Measurements from ENCODE around the gene MAB21L4.

MAB21L4 gene

GRCh38 chr2:240911641-240912265 is 15.8 kb upstream of the MAB21L4 start:
- no peak for DNase-seq

GRCh38 chr2:240909216-240909974 is 13.4 kb upstream of the MAB21L4 start:
- no peak for DNase-seq

- no peak for DNase-seq
These were observed 11.1 kb upstream of the MAB21L4 start for GRCh38 chr2:240906911-240907590.

GRCh38 chr2:240906141-240906910 is 10.4 kb upstream of the MAB21L4 start, which contains the start of gene CROCC2:
Gene CROCC2, plus strand, starts transcription at chr2:240906336. Its CDS starts 178 bp downstream, at chr2:240906514.
- DNase-seq: no peak

- DNase-seq: no peak
These were observed 9.3 kb upstream of the MAB21L4 start for GRCh38 chr2:240905176-240905781.

GRCh38 chr2:240904216-240905175 is 8.5 kb upstream of the MAB21L4 start:
- DNase-seq: no peak

GRCh38 chr2:240903191-240904060 is 7.5 kb upstream of the MAB21L4 start:
- no peak for DNase-seq

GRCh38 chr2:240902615-240903041 is 6.7 kb upstream of the MAB21L4 start:
- no peak for DNase-seq

GRCh38 chr2:240901986-240902614 is 6.1 kb upstream of the MAB21L4 start:
- DNase-seq: no peak

- no peak for DNase-seq
These were observed 4.3 kb upstream of the MAB21L4 start for GRCh38 chr2:240900141-240900860.

- DNase-seq: no peak
These were observed 3.5 kb upstream of the MAB21L4 start for GRCh38 chr2:240899468-240899865.

- no peak for DNase-seq
These were observed 2.9 kb upstream of the MAB21L4 start for GRCh38 chr2:240898731-240899467.

GRCh38 chr2:240898108-240898730 is 2.3 kb upstream of the MAB21L4 start:
- DNase-seq: no peak

GRCh38 chr2:240896871-240897692 is 1.1 kb upstream of the MAB21L4 start:
- DNase-seq: no peak

- no peak for DNase-seq
These were observed 438 bp upstream of the MAB21L4 start for GRCh38 chr2:240896394-240896793.

GRCh38 chr2:240894836-240895558 is 959 bp downstream of the MAB21L4 start:
- no peak for DNase-seq

Measured in T-helper 1 cell (primary cell).